ENCODE measurements around the gene PHKA1.
"Not testable (repeated sequence)": the region's sequence is repeated elsewhere in the genome, so short reads cannot be mapped to it uniquely, and the experiment has no call there.

Gene PHKA1

DNA sequence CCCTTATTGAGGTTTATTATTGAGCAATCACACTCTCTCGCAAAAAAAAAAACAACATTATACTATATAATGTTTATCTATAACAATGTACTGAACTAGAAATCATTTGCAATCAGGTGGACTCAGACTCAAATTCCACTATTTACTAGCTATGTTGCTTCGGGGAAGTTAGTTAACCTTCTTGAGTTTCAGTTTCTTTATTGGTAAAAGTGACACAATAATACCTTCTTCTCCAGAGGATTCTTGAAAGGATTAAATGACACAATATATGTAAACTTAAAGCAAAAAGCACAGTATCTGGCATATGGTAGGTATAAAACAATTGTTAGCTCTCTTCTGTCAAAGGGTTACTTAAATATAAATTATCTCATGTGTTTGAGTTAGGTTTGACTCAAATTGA is 110.0 kb downstream of the PHKA1 start:
- no peaks in the 10 kb centered on the region for H3K36me3 Mint-ChIP-seq (ENCODE audit: insufficient read depth)
- no peak for DNase-seq (ENCODE audit: low spot score in 2 of 2)
- H3K4me1 Mint-ChIP-seq, result no peaks in the 10 kb centered on the region
- H3K4me3 Mint-ChIP-seq, result no peak overlapping the region
- no peak for ATAC-seq (replicated peaks; ENCODE audit: extremely low read depth, poor library complexity, severe bottlenecking)
- H3K27ac Mint-ChIP-seq (ENCODE audit: low read depth), result no peak overlapping the region
- no peaks in the 10 kb centered on the region for H3K27me3 Mint-ChIP-seq
- H3K9me3 Mint-ChIP-seq, result no peaks in the 10 kb centered on the region

DNA sequence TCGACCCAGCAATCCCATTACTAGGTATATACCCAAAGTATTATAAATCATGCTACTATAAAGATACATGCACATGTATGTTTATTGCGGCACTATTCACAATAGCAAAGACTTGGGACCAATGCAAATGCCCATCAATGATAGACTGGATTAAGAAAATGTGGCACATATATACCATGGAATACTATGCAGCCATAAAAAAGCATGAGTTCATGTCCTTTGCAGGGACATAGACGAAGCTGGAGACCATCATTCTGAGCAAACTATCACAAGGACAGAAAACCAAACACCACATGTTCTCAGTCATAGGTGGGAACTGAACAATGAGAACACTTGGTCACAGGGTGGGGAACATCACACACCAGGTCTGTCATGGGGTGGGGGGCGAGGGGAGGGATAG is 123.1 kb downstream of the PHKA1 start:
- not testable (repeated sequence) for H3K4me3 Mint-ChIP-seq; H3K27ac Mint-ChIP-seq (ENCODE audit: low read depth); H3K36me3 Mint-ChIP-seq (ENCODE audit: insufficient read depth); H3K9me3 Mint-ChIP-seq; H3K4me1 Mint-ChIP-seq; H3K27me3 Mint-ChIP-seq; DNase-seq (ENCODE audit: low spot score in 2 of 2); ATAC-seq (replicated peaks; ENCODE audit: extremely low read depth, poor library complexity, severe bottlenecking)

DNA sequence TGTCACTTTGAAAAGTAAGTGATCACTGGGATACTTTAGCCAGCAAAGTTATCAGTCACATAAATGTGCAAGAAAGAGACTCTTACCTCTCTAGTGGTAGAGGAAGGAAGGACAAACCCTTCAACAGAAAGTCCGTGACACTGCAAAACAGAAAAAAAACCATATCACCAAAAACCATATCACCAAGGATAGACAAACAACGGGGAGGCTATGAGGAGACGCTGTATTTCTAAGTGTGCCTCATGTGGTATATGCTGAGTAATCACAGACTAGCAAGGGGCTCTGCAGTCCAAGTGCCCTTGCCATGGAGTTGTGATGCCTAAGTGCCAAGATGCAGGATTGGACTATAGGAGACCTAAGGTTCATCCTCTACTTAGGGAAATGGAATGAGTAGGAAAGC is 129.9 kb downstream of the PHKA1 start:
- Mint-ChIP-seq H3K4me3 (no peak overlapping the region), H3K27ac (ENCODE audit: low read depth) (no peak overlapping the region), H3K36me3 (ENCODE audit: insufficient read depth) (peaks cover 3% of the 10 kb centered on the region), H3K4me1 (no peaks in the 10 kb centered on the region), H3K27me3 (peaks cover 9% of the 10 kb centered on the region), H3K9me3 (no peaks in the 10 kb centered on the region)
- ATAC-seq (replicated peaks; ENCODE audit: extremely low read depth, poor library complexity, severe bottlenecking), result no peak
- no peak for DNase-seq (ENCODE audit: low spot score in 2 of 2)

DNA sequence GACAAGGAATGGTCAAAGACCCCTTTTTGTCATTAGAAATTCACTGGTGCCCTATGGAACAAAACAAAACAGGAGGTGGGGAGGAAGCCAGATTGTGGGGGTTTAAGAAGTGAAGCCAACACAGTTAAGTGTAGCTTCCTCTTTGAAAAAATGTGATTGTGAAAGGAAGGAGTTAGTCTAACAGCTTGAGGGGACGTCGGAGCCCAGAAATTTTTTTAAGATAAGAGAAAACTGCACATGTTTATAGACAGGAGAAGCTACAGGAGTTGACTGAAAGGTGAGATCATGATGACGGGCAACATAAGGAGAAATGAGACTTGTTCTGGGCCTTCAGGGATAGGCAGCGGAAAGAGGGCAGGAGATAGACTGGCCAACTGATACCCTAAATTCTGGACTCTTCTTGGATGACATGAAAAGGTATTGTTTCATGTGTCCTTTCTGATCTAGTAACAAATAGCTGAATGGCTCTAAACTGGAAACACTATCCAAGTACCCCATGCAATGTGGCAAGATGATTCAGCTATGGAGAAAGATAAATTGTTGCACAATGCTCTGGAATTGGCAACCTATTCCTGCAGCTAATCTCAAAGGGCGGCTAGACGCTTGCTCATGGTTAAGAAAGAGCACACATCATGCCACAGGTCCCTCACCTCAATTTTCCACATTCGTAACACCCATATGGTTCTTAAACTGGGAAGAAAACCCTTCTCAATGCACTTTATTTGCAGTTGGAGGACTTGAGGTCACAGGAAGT is 137.8 kb downstream of the PHKA1 start:
- peaks cover 2% of the 10 kb centered on the region for H3K36me3 Mint-ChIP-seq (ENCODE audit: insufficient read depth)
- ATAC-seq (replicated peaks; ENCODE audit: extremely low read depth, poor library complexity, severe bottlenecking) (no peak), DNase-seq (ENCODE audit: low spot score in 2 of 2) (no peak)
- H3K4me3 Mint-ChIP-seq, result no peak overlapping the region
- H3K27me3 Mint-ChIP-seq, result no peaks in the 10 kb centered on the region
- no peaks in the 10 kb centered on the region for H3K9me3 Mint-ChIP-seq
- H3K27ac Mint-ChIP-seq (ENCODE audit: low read depth), result no peak overlapping the region
- peaks cover 6% of the 10 kb centered on the region for H3K4me1 Mint-ChIP-seq

DNA sequence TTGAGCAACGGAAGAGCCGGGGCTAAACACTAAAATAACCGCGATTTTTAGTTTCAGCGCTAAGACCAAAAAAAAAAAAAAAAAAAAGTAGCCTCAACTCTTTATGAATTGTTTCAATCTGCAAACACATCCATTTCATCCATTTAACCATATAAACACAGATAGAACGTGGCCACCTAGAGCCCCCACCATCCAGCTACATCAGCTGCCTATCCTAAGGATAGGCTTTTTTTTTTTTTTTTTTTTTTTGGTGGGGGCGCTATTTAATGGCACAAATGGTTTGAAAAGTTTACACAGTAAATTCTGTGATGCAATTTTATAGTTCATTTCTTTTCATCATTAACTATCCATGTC is 141.0 kb downstream of the PHKA1 start:
- DNase-seq (ENCODE audit: low spot score in 2 of 2) (no peak), ATAC-seq (replicated peaks; ENCODE audit: extremely low read depth, poor library complexity, severe bottlenecking) (no peak)
- H3K9me3 Mint-ChIP-seq, result no peaks in the 10 kb centered on the region
- H3K36me3 Mint-ChIP-seq (ENCODE audit: insufficient read depth), result peaks cover 7% of the 10 kb centered on the region
- H3K27ac Mint-ChIP-seq (ENCODE audit: low read depth), result peak overlapping the region; percentile 91
- peaks cover 6% of the 10 kb centered on the region for H3K4me1 Mint-ChIP-seq
- H3K4me3 Mint-ChIP-seq, result peak overlapping the region; percentile 98
- H3K27me3 Mint-ChIP-seq, result no peaks in the 10 kb centered on the region

DNA sequence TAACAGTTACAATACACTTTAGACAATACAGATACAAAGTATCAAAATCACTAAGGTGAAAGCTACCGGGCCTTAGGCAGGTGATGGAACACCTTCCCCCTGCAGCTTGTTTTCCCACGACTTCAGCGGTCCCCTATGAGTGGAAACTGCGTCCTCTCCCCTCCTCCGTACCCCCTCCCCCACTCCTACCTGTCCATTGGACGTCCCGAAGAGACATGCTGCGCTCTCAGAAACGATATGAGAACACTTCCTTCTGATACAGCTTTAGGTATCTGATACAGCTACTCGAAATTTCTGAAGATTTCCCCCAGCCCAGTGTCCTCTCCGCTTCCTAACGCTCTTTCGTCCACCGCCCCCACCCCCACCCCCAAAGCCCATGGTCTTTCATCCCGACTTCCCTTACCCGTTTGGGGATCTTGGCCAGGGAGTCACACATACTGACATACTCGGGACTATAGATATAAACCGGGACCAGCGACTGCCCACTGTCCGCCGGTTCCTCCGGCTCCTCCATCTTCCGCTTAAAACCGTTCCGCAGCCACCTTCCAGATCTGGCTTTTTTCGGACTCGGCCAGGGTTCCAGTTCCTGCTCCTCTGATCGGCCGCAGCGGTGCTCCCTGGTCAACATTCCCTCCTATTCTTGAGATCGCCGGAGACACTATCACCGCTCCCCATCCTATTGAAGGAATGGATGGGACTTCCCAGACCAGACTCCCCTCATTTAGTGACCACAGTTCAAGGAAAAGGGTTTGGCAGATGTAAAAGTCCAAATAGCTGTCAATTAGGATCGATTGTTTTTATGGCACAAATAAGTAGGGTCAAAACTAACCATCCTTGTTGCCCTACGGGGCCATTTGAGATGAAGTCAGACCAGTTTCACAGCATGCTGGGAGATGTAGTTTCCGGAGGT is 141.6 kb downstream of the PHKA1 start, which contains the start of gene HDAC8:
Gene HDAC8, minus strand, starts transcription at position 596 of the 910 bp plus-strand sequence. Its CDS starts 82 bp downstream, at position 514.
- DNase-seq (ENCODE audit: low spot score in 2 of 2) (peak; percentile 13 to 20), ATAC-seq (replicated peaks; ENCODE audit: extremely low read depth, poor library complexity, severe bottlenecking) (peak; percentile 76)
- H3K4me1 Mint-ChIP-seq, result peaks cover 6% of the 10 kb centered on the region
- peaks cover 8% of the 10 kb centered on the region for H3K36me3 Mint-ChIP-seq (ENCODE audit: insufficient read depth)
- peak within 1 kb of the TSS; percentile 91 for H3K27ac Mint-ChIP-seq (ENCODE audit: low read depth)
- no peaks in the 10 kb centered on the region for H3K9me3 Mint-ChIP-seq
- H3K4me3 Mint-ChIP-seq, result peak within 1 kb of the TSS; percentile 98
- H3K27me3 Mint-ChIP-seq, result no peaks in the 10 kb centered on the region

DNA sequence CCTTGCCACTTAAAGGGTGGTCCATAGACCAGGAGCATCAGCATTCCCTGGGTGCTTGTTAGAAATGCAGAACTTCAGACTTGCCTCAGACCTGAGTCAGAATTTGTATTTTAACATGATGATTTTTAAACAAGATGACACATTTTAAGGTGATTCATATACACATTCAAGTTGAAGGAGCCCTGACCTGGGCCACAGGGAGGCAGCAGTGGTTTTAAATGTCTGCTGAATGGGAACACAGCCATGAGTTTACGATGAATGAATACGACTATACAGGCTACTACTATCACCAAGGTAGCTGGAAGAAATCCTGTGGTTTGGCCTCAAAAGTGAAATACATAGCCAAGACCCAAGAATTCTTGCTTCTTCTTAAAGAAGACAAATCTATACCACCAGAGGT is 144.3 kb downstream of the PHKA1 start:
- no peak overlapping the region for H3K4me3 Mint-ChIP-seq
- H3K27ac Mint-ChIP-seq (ENCODE audit: low read depth), result no peak overlapping the region
- ATAC-seq (replicated peaks; ENCODE audit: extremely low read depth, poor library complexity, severe bottlenecking) (no peak), DNase-seq (ENCODE audit: low spot score in 2 of 2) (no peak)
- H3K36me3 Mint-ChIP-seq (ENCODE audit: insufficient read depth), result peaks cover 17% of the 10 kb centered on the region
- H3K4me1 Mint-ChIP-seq, result peaks cover 6% of the 10 kb centered on the region
- no peaks in the 10 kb centered on the region for H3K9me3 Mint-ChIP-seq
- H3K27me3 Mint-ChIP-seq, result no peaks in the 10 kb centered on the region

DNA sequence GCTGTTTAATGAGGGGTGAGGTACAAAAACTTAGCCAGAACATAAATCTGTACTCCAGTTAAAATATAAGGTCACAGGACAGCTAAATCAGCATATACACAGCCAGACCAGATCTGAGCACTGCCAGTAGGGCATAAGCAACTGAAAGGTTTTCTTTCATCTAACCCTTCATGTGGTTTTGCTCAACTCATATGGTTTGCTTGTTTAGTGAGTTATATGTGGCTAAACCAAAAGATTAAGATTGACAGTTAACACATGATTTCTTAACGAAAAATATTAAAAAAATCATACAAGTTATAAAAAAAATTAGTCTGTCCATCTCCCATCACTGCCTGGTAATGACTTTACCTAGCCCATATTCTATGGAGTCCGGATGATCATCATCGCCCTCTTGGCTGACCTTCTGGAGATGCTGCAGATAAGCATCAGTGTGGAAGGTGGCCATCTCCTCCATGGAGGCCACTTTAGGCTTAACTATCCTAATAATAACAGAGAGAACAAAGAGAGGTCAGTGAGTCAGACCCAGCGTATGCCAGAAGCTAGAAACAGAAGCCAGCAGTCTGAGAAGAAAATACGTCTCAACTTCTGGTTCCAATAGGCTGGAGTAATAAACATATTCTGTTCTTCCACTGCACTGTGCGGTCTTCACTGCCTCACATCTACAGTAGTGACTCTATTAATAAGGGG is 145.6 kb downstream of the PHKA1 start:
- Mint-ChIP-seq H3K4me3 (no peak overlapping the region), H3K9me3 (no peaks in the 10 kb centered on the region), H3K27ac (ENCODE audit: low read depth) (no peak overlapping the region), H3K36me3 (ENCODE audit: insufficient read depth) (peaks cover 19% of the 10 kb centered on the region), H3K27me3 (no peaks in the 10 kb centered on the region), H3K4me1 (peaks cover 6% of the 10 kb centered on the region)
- no peak for DNase-seq (ENCODE audit: low spot score in 2 of 2)
- no peak for ATAC-seq (replicated peaks; ENCODE audit: extremely low read depth, poor library complexity, severe bottlenecking)

DNA sequence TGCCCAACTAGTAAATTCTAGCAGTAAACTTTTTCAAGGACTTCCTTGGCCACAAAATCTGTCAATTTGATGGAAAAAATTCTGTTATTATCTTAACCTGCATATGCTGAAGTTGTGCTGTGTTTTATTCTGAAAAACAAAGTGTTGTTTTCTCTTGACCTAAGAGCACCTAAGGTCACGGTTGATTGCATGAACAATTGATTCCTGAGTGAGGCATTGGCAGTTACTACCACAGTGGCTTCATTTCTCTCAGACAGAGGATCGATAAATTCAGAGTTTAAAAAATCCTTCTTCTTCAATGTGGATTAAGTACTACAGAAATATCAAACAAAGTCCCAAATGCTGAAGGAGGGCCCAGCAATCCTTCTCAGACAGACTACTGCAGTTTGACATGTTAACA is 147.7 kb downstream of the PHKA1 start:
- Mint-ChIP-seq H3K27ac (ENCODE audit: low read depth) (no peak overlapping the region), H3K9me3 (no peaks in the 10 kb centered on the region), H3K27me3 (no peaks in the 10 kb centered on the region), H3K4me3 (no peak overlapping the region), H3K36me3 (ENCODE audit: insufficient read depth) (peaks cover 22% of the 10 kb centered on the region), H3K4me1 (peaks cover 6% of the 10 kb centered on the region)
- ATAC-seq (replicated peaks; ENCODE audit: extremely low read depth, poor library complexity, severe bottlenecking), result no peak
- DNase-seq (ENCODE audit: low spot score in 2 of 2), result no peak

DNA sequence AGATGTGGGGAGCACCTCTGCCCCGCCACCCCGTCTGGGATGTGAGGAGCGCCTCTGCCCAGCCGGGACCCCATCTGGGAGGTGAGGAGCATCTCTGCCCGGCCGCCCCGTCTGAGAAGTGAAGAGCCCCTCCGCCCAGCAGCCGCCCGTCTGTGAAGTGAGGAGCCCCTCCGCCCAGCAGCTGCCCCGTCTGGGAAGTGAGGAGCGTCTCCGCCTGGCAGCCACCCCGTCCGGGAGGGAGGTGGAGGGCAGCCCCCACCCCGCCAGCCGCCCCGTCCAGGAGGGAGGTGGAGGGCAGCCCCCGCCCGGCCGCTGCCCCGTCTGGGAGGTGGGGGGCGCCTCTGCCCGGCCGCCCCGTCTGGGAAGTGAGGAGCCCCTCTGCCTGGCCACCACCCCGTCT is 154.5 kb downstream of the PHKA1 start:
- H3K27ac Mint-ChIP-seq (ENCODE audit: low read depth); H3K4me3 Mint-ChIP-seq; H3K9me3 Mint-ChIP-seq; H3K27me3 Mint-ChIP-seq; DNase-seq (ENCODE audit: low spot score in 2 of 2); ATAC-seq (replicated peaks; ENCODE audit: extremely low read depth, poor library complexity, severe bottlenecking): not testable (repeated sequence)
- Mint-ChIP-seq H3K36me3 (ENCODE audit: insufficient read depth) (peaks cover 11% of the 10 kb centered on the region), H3K4me1 (peaks cover 29% of the 10 kb centered on the region)

DNA sequence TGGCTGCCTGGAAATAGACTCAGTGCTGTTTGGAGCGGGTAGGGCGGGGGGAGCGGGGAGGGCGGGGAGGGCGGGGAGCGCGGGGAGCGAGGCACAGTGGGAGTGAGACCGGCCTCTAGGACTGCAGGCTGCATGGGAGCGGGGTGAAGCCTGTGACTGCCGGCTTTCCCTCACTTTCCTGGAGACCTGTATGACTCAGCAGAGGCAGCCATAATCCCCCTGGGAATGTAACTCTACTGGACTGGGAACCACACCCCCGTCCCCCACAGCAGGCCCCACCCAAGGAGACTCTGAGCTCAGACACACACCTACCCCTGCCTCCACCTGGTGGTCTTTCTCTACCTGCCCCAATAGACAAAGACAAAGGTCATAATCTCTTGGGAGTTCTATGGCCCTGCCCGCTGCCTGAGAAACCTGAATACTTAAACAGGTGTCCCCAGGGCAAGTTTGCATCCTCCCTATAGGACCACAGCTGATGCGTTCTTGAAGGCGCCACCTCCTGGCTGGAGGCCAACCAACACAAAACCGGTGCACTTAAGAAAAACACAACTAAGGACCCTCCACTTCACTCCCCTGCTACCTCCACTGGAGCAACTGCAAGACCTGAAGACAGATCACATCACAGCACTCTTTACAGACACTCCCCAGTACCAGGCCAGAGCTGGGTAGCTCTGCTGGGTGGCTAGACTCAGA is 159.5 kb downstream of the PHKA1 start:
- Mint-ChIP-seq H3K9me3 (no peaks in the 10 kb centered on the region), H3K27ac (ENCODE audit: low read depth) (no peak overlapping the region), H3K27me3 (no peaks in the 10 kb centered on the region), H3K4me3 (no peak overlapping the region), H3K4me1 (peaks cover 20% of the 10 kb centered on the region), H3K36me3 (ENCODE audit: insufficient read depth) (peaks cover 5% of the 10 kb centered on the region)
- ATAC-seq (replicated peaks; ENCODE audit: extremely low read depth, poor library complexity, severe bottlenecking) (no peak), DNase-seq (ENCODE audit: low spot score in 2 of 2) (no peak)

DNA sequence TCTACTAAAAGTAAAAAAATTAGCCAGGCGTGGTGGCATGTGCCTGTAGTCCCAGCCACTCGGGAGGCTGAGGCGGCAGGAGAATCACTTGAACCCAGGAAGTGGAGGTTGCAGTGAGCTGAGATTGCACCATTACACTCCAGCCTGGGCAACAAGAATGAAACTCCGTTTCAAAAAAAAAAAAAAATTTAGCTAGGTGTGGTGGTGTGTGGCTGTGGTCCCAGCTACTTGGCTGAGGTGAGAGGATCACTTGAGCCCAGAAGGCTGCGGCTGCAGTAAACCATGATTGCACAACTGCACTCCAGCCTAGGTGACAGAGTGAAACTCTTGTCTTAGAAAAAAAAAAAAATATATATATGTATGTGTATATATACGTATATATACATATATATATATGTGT is 161.7 kb downstream of the PHKA1 start:
- not testable (repeated sequence) for DNase-seq (ENCODE audit: low spot score in 2 of 2); H3K27me3 Mint-ChIP-seq; ATAC-seq (replicated peaks; ENCODE audit: extremely low read depth, poor library complexity, severe bottlenecking); H3K4me3 Mint-ChIP-seq; H3K9me3 Mint-ChIP-seq; H3K36me3 Mint-ChIP-seq (ENCODE audit: insufficient read depth); H3K27ac Mint-ChIP-seq (ENCODE audit: low read depth)
- H3K4me1 Mint-ChIP-seq, result peaks cover 13% of the 10 kb centered on the region

Data from central memory CD8-positive, alpha-beta T cell (primary cell).